Fibroblast of mammary gland (primary cell): Measurements from ENCODE around the gene EXOC1.

Source experiments
- DNase-seq: peaks from one replicate; pipeline ENCODE4 v3.0.0-alpha.2; 2010; ENCODE audit warnings: low read depth
- H3K4me3 ChIP-seq: 2 replicates; pipeline ENCODE4 v1.5.1; 2011; ENCODE audit warnings: low read depth, mild to moderate bottlenecking, low read length, moderate library complexity; ENCODE audit not compliant: control insufficient read depth
- CTCF ChIP-seq: conservative IDR thresholded peaks from 2 replicates; pipeline ENCODE4 v1.5.1; 2011; ENCODE audit warnings: low read depth, low read length, inconsistent platforms; ENCODE audit not compliant: control insufficient read depth, insufficient read depth

The EXOC1 gene

GRCh38 chr4:55849724-55850123 lies 3.7 kb upstream of the EXOC1 start:
- H3K4me3 ChIP-seq, result no peak overlapping the region
- TF ChIP-seq CTCF, result no peak
- DNase-seq, result no peak

GRCh38 chr4:55851885-55852284 lies 1.6 kb upstream of the EXOC1 start:
- no peak overlapping the region for H3K4me3 ChIP-seq
- no peak for TF ChIP-seq CTCF
- DNase-seq, result no peak

GRCh38 chr4:55854129-55854528 lies 681 bp downstream of the EXOC1 start:
- peak overlapping the region; percentile 95 for H3K4me3 ChIP-seq
- DNase-seq, result no peak
- TF ChIP-seq CTCF, result no peak

GRCh38 chr4:55857586-55857985 lies 4.1 kb downstream of the EXOC1 start:
- TF ChIP-seq CTCF, result no peak
- no peak overlapping the region for H3K4me3 ChIP-seq
- DNase-seq, result no peak

GRCh38 chr4:55859711-55860110 lies 6.3 kb downstream of the EXOC1 start:
- no peak for DNase-seq
- H3K4me3 ChIP-seq, result no peak overlapping the region
- TF ChIP-seq CTCF, result no peak

GRCh38 chr4:55864577-55865223 lies 11.3 kb downstream of the EXOC1 start:
- DNase-seq, result no peak
- no peak for TF ChIP-seq CTCF
- H3K4me3 ChIP-seq, result no peak overlapping the region
